Adrenal gland (tissue), 5 donors: ENCODE data around the gene SFI1.

Source experiments
- POLR2A ChIP-seq, 2 donors: fragments of 450-650 bp; IDR thresholded peaks; one replicate each; pipeline ENCODE4 v1.6.1; 2017; ENCODE audit warnings: antibody characterized with exemption in 2 of 2, mild to moderate bottlenecking in 2 of 2, moderate library complexity in 1 of 2
- TF ChIP-seq, protein P1 (sequence below), 6 experiments: fragments of 450-650 bp in 4 of 6; fragments of 200-600 bp in 2 of 6; sonication (generic) in 1 of 6; IDR thresholded peaks; 1 replicate in 5 of 6; 2 replicates in 1 of 6; pipeline versions ENCODE4 v1.5.1 to v1.8.0; 2016 to 2021; ENCODE audit warnings: antibody characterized with exemption in 6 of 6, mild to moderate bottlenecking in 2 of 6, moderate library complexity in 1 of 6
- donor health status: DM: no; HTN: no; CAD: no.

DNA sequence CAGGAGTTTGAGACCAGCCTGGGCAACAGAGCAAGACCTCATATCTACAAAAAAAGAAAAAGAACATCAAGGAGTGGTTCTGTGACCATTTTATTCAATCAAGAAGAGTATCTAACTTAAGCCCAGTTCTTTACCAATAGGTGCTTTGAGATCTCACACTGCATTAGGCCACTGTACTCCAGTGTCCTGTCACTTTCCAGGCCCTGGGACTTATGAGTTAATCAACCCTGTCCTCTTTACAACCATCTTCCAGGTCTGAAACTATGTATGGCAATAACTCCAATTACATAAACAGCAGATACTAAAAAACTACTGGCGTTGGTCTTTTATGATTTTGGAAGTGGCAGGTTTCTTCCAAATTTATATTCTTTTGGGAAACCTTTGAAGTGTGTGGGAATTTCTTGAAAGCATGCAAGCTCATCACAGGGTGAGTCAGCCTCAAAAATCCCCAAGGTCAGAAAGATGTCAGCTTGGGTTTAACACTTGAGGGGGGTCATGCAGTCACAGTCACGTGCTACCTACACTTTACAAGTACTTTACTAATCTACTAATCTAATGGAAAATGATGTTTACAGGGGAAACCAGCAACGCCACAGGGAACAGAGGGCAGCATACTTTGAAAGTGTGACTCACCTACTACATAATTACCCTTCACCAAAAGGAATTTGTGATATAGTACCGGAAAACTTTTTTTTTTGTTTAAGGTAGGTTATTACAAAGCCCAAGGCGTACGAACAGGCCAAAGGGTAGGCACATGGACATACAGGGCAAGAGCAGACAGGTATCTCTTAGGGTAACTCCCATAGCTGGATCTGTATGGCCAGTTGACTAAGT, 150.1 kb downstream of the SFI1 start:
- TF ChIP-seq, protein P1, sequence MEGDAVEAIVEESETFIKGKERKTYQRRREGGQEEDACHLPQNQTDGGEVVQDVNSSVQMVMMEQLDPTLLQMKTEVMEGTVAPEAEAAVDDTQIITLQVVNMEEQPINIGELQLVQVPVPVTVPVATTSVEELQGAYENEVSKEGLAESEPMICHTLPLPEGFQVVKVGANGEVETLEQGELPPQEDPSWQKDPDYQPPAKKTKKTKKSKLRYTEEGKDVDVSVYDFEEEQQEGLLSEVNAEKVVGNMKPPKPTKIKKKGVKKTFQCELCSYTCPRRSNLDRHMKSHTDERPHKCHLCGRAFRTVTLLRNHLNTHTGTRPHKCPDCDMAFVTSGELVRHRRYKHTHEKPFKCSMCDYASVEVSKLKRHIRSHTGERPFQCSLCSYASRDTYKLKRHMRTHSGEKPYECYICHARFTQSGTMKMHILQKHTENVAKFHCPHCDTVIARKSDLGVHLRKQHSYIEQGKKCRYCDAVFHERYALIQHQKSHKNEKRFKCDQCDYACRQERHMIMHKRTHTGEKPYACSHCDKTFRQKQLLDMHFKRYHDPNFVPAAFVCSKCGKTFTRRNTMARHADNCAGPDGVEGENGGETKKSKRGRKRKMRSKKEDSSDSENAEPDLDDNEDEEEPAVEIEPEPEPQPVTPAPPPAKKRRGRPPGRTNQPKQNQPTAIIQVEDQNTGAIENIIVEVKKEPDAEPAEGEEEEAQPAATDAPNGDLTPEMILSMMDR (IDR thresholded peaks at IDR 0.05): no peak
- peak in 1 of 2 donors; percentile 35 for TF ChIP-seq POLR2A (IDR thresholded peaks at IDR 0.05)
